ENCODE data around the gene PGAM2. TPM values are rescaled to one million over a fixed set of nuclear protein-coding genes. Genes with fewer than 3 reads are reported as not detected.

The PGAM2 gene
- total RNA-seq, 1 experiment from 2014 or later = 8.7 TPM

DNA sequence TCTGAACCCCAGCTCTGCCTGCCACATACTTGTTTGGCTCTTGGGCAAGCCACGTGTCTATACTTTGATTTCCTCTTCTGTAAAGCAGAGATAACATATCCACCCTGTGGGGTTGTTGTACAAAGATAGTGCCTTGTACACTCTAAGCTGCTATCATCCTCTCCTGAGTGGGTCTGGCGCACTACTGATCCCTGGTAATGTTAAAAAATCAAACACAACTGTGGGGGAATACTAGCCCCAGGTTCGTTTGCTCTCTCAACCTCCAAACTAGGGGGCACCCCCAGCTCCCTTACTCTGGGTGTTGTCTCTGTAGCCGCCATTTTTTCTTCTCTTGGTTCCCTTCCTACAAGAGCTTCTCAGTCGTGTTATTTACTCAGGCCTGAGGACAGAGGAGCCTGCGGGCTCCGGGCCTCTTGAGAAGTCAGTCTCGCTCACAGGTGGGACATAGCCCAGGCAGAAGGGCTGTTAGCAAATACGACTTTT, 15.9 kb upstream of the PGAM2 start:
- no peak overlapping the region for H3K9ac ChIP-seq (ENCODE audit: extremely low read depth, insufficient read length, low read length)
- WGBS (ENCODE audit: extremely low coverage, insufficient read length, low lambda C conversion rate) = no CpG with 5 or more reads among the region's 9 CpGs
- H3K27ac Mint-ChIP-seq = no peak overlapping the region

More for the DNA sequence above, 15.9 kb upstream of the PGAM2 start:
- Histone ChIP-seq H2BK120ac (ENCODE audit: low read depth, low read length, poor library complexity, severe bottlenecking) (no peak overlapping the region), H2BK15ac (ENCODE audit: low read depth, low read length) (no peak overlapping the region), H3K23ac (ENCODE audit: insufficient read length, low read depth, low read length) (no peak overlapping the region), H4K91ac (ENCODE audit: insufficient read length, low read depth, low read length) (no peak overlapping the region), H2AK5ac (ENCODE audit: insufficient read length, low read length) (no peak overlapping the region), H3K4ac (ENCODE audit: low read depth, low read length) (no peak overlapping the region), H3K27me3 (ENCODE audit: insufficient read depth, low read length) (no peaks in the 10 kb centered on the region; the same call in 1 of the 2 replicates), H2BK5ac (ENCODE audit: insufficient read length, low read length) (no peak overlapping the region), H2BK20ac (ENCODE audit: low read depth, low read length, poor library complexity, severe bottlenecking) (no peak overlapping the region), H2AFZ (ENCODE audit: low read length) (no peak overlapping the region), H3K14ac (ENCODE audit: insufficient read depth, low read length) (no peak overlapping the region), H4K8ac (replicated peaks; ENCODE audit: insufficient read length, low read depth, low read length) (no peak overlapping the region), H3K79me2 (ENCODE audit: insufficient read depth, low read length) (no peaks in the 10 kb centered on the region), H3K4me1 (ENCODE audit: insufficient read depth, low read length) (peaks cover 4% of the 10 kb centered on the region; the same call in 1 of the 2 replicates), H3K56ac (ENCODE audit: insufficient read length, low read depth, low read length) (no peak overlapping the region), H2BK12ac (ENCODE audit: insufficient read length, low read depth, low read length) (no peak overlapping the region), H4K20me1 (ENCODE audit: control insufficient read depth, insufficient read depth, insufficient read length) (no peaks in the 10 kb centered on the region), H3K9me3 (ENCODE audit: control insufficient read depth, low read depth, low read length) (no peaks in the 10 kb centered on the region), H3T11ph (ENCODE audit: low read length) (no peak overlapping the region), H3K4me2 (ENCODE audit: insufficient read depth, insufficient read length, low read length) (peak overlapping the region; percentile 16), H3K27ac (ENCODE audit: insufficient read length, low read depth, low read length) (no peak overlapping the region), H3K79me1 (ENCODE audit: insufficient read depth, low read depth, low read length, poor library complexity, severe bottlenecking) (no peaks in the 10 kb centered on the region), H3K23me2 (ENCODE audit: insufficient read length, low read depth, low read length, poor library complexity, severe bottlenecking) (no peaks in the 10 kb centered on the region), H4K5ac (ENCODE audit: insufficient read length, low read depth, low read length) (no peak overlapping the region), H3K18ac (ENCODE audit: insufficient read length, low read depth, low read length) (no peak overlapping the region)
- TF ChIP-seq CTCF (conservative IDR thresholded peaks at IDR 0.05) = no peak
- Mint-ChIP-seq H3K4me1 (peaks cover 12 to 23% of the 10 kb centered on the region in 2 experiments), H3K9me3 (no peaks in the 10 kb centered on the region), H3K36me3 (ENCODE audit: insufficient read depth in 1 of 3, low read depth in 3 of 3) (peaks cover 15 to 38% (median 34%) of the 10 kb centered on the region in 3 experiments), H3K4me3 (peak overlapping the region; percentile 82 to 85), H3K27me3 (ENCODE audit: low read depth) (peaks cover 16% of the 10 kb centered on the region)
- DNase-seq = no peak

All from H9 (cell line).